BE2C (cell line): ENCODE measurements around the gene SFT2D2.
A peak's percentile ranks its signal among the peaks of the same experiment; 100 is the strongest.

ENCODE experiments used
- DNase-seq: peaks from one replicate; pipeline ENCODE4 v3.0.0-alpha.2; 2020
- H3K27me3 ChIP-seq: fragments of 250-450 bp; sonication (Bioruptor Pico); 2 replicates; pipeline ENCODE4 v1.5.1; 2020; ENCODE audit warnings: mild to moderate bottlenecking
- H3K36me3 ChIP-seq: fragments of 250-450 bp; sonication (Bioruptor Pico); 2 replicates; pipeline ENCODE4 v1.5.1; 2020; ENCODE audit warnings: mild to moderate bottlenecking
- H3K4me1 ChIP-seq: fragments of 250-450 bp; sonication (Bioruptor Pico); 2 replicates; pipeline ENCODE4 v1.5.1; 2020
- H3K4me3 ChIP-seq: 2 replicates; pipeline ENCODE4 v1.5.1; 2011; ENCODE audit warnings: low read depth, low read length
- H3K9me3 ChIP-seq: fragments of 250-450 bp; sonication (Bioruptor Pico); 2 replicates; pipeline ENCODE4 v1.5.1; 2020
- CTCF ChIP-seq: IDR thresholded peaks from 2 replicates; pipeline ENCODE4 v1.5.1; 2012; ENCODE audit warnings: mild to moderate bottlenecking, low read depth, low read length

Gene SFT2D2

DNA sequence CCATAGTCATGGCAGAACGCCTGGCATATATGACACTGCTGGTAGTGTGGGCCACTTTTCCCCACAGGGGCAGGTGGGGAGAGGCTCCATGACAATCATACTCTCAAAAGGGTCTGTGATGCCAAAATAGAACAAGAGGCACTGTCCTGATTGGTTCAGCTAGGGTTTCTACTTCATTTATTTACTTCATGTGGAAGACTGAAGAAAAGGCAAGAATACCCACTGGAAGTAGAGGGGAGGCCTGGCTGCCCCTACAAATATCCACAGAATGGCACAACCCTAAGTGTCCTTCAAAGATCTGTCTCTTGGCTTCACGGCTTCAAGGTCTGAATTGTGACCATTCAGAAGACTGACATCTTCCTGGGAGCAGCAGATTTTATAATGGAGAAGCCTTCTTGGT is 4.5 kb upstream of the SFT2D2 start:
- DNase-seq = no peak
- H3K27me3 ChIP-seq = no peaks in the 10 kb centered on the region
- no peaks in the 10 kb centered on the region for H3K4me1 ChIP-seq
- no peak for TF ChIP-seq CTCF
- no peak overlapping the region for H3K4me3 ChIP-seq
- H3K36me3 ChIP-seq = no peaks in the 10 kb centered on the region
- no peaks in the 10 kb centered on the region for H3K9me3 ChIP-seq

DNA sequence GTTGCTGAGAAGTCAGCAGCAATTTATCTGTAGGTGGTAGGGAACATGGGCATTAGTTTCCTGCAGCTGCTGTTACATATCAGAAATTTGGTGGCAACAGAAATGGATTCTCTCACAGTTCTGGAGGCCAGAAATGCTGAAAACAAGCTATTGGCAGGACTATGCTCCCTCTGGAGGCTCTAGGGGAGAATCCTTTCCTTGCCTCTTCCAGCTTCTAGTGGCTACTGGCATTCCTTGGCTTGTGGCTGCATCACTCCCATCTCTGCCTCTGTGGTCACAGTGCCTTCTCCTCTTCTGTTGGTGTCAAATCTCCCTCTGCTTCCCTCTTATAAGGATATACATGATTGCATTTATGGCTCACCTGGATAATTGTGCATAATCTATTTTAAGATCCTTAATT is 2.5 kb upstream of the SFT2D2 start:
- no peak for DNase-seq
- no peak for TF ChIP-seq CTCF
- Histone ChIP-seq H3K9me3 (no peaks in the 10 kb centered on the region), H3K4me3 (no peak overlapping the region), H3K36me3 (no peaks in the 10 kb centered on the region), H3K27me3 (no peaks in the 10 kb centered on the region), H3K4me1 (no peaks in the 10 kb centered on the region)

DNA sequence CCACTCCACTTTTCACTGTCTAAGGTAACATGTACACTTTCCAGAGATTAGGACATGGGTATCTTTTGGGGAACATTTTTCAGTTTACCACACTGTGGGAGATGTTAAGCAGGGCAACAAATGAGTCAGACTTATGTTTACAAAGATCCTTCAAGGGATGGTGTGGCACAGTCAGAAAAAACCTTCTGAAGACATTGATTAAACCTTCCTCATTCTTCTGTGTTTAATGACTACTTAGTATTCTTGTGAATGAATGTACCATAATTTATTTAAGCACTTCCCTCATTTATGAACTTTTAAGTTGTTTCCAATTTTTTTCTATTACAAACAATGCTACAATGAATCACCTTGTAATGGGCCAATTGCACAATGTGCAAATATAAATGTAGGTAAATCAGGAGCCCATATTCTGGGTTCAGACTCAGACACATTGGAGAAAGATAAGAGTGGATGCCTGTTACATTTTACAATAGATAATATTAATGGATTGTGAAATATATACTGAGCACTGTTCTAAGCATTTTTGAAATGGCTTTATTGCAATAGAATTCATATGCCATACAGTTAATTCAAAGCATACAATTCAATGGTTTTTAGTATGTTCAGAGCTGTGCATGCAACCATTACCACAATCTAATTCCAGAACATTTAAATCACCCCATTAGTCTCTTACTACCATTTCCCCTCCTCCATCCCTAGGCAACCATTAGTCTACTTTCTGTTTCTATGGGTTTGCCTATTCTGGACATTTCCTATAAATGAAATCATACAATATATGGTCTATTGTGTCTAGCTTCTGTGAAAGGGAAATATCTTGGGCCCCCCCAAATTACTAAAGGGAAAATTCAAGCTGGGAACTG is 1.9 kb upstream of the SFT2D2 start:
- no peak overlapping the region for H3K4me3 ChIP-seq
- no peaks in the 10 kb centered on the region for H3K27me3 ChIP-seq
- H3K9me3 ChIP-seq = no peaks in the 10 kb centered on the region
- H3K36me3 ChIP-seq = no peaks in the 10 kb centered on the region
- H3K4me1 ChIP-seq = no peaks in the 10 kb centered on the region
- no peak for DNase-seq
- TF ChIP-seq CTCF = no peak

DNA sequence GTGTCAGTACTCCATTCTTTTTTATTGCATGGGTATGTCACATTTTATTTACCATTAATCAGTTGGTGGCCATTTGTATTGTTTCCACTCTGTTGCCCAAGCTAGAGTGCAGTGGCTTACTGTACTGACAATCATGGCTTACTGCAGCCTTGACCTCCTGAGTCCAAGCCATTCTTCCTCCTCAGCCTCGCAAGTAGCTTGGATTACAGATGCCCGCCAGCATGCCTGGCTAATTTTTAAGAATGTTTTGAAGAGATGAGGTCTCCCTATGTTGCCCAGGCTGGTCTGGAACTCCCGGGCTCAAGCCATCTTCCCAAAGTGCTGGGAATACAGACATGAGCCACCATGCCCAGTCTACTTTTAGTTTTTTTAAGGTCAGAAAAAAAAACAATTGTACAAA is 813 bp upstream of the SFT2D2 start:
- no peak for TF ChIP-seq CTCF
- Histone ChIP-seq H3K4me3 (peak overlapping the region; percentile 84), H3K4me1 (no peaks in the 10 kb centered on the region), H3K36me3 (no peaks in the 10 kb centered on the region), H3K9me3 (no peaks in the 10 kb centered on the region), H3K27me3 (no peaks in the 10 kb centered on the region)
- no peak for DNase-seq

- Histone ChIP-seq H3K36me3 (peaks cover 1% of the 10 kb centered on the region; the same call in 1 of the 2 replicates), H3K27me3 (no peaks in the 10 kb centered on the region), H3K4me1 (no peaks in the 10 kb centered on the region), H3K4me3 (no peak overlapping the region), H3K9me3 (no peaks in the 10 kb centered on the region)
- no peak for TF ChIP-seq CTCF
- no peak for DNase-seq
Observed at GRCh38 chr1:168227620-168228019, 1.8 kb downstream of the SFT2D2 start.

GRCh38 chr1:168229893-168230292 is 4.1 kb downstream of the SFT2D2 start:
- no peak overlapping the region for H3K4me3 ChIP-seq
- H3K36me3 ChIP-seq = peaks cover 11% of the 10 kb centered on the region
- no peak for DNase-seq
- H3K9me3 ChIP-seq = no peaks in the 10 kb centered on the region
- H3K4me1 ChIP-seq = no peaks in the 10 kb centered on the region
- H3K27me3 ChIP-seq = no peaks in the 10 kb centered on the region
- no peak for TF ChIP-seq CTCF
